ES-I3 (cell line): ENCODE measurements around the gene WNT10A.
"Not testable (repeated sequence)": the region's sequence is repeated elsewhere in the genome, so short reads cannot be mapped to it uniquely, and the experiment has no call there.

ENCODE experiments used
- H3K36me3 ChIP-seq: 2 replicates; pipeline ENCODE4 v1.6.1; 2013; ENCODE audit warnings: mild to moderate bottlenecking, low read length, control low read depth, moderate library complexity; ENCODE audit not compliant: insufficient read depth
- H3K4me1 ChIP-seq: 2 replicates; pipeline ENCODE4 v1.6.1; 2013; ENCODE audit warnings: mild to moderate bottlenecking, control low read depth, low read length; ENCODE audit not compliant: insufficient read depth
- H3K9ac ChIP-seq: 2 replicates; pipeline ENCODE4 v1.6.1; 2013; ENCODE audit warnings: low read depth, mild to moderate bottlenecking, low read length, moderate library complexity
- H3K9me3 ChIP-seq: 2 replicates; pipeline ENCODE4 v1.6.1; 2013; ENCODE audit warnings: mild to moderate bottlenecking, low read length, moderate library complexity; ENCODE audit not compliant: control insufficient read depth, insufficient read depth

Gene WNT10A

DNA sequence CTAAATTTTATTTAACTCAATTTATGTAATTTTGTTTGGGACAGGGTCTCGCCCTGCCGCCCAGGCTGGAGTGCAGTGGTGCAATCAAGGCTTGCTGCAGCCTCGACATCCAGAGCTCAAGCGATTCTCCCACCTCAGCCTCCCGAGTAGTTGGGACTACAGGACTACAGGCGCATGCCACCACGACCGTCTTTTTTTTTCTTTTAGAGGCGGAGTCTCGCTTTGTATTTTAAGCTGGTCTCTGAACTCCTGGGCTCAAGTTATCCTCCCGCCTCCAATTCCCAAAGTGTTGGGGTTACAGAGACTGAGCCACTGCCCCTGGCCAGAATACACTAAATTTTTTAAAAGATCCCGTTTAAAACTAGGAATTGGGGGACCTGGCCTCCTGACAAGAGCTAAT is 18.5 kb downstream of the WNT10A start:
- Histone ChIP-seq H3K36me3 (no peaks in the 10 kb centered on the region), H3K4me1 (peaks cover 20% of the 10 kb centered on the region), H3K9ac (no peak overlapping the region), H3K9me3 (no peaks in the 10 kb centered on the region)

DNA sequence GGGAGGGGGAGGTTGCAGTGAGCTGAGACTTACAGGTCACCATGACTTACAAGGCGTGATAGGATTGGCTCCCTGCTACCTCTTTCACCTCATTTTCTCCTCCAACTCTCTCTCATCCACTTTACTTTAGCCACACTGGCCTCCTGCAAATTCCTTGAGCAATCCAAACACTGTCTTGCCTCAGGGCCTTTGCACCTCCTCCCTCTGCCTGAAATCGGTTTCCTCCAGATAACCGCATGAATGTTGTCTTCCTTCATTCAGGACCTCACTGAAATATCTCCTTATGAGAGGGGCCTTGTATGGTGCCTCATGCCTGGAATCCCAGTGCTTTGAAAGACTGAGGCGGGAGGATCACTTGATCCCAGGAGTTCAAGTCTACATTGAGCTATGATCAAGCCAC is 21.8 kb downstream of the WNT10A start:
- no peaks in the 10 kb centered on the region for H3K36me3 ChIP-seq
- H3K9me3 ChIP-seq: no peaks in the 10 kb centered on the region
- H3K4me1 ChIP-seq: no peaks in the 10 kb centered on the region
- no peak overlapping the region for H3K9ac ChIP-seq

DNA sequence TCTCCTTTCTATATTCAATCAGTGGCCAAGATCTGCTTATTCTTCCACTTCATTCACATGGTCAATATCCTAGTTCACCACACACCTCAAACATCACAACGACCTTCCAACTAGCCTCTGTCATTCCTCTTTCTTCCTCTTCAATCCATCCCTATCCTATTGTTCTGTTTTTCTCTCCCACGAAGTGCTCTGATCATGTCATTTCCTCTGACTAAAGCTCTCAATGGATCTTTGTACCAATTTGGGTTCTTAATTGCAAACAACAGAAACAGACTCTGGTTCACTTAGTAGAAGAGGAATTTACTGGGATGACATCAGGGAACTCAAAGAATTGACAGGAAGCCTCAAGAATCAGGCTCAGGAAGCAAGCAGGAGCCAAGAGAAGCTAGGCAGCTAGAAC is 23.5 kb downstream of the WNT10A start:
- Histone ChIP-seq H3K36me3 (no peaks in the 10 kb centered on the region), H3K9me3 (no peaks in the 10 kb centered on the region), H3K9ac (no peak overlapping the region), H3K4me1 (no peaks in the 10 kb centered on the region)

DNA sequence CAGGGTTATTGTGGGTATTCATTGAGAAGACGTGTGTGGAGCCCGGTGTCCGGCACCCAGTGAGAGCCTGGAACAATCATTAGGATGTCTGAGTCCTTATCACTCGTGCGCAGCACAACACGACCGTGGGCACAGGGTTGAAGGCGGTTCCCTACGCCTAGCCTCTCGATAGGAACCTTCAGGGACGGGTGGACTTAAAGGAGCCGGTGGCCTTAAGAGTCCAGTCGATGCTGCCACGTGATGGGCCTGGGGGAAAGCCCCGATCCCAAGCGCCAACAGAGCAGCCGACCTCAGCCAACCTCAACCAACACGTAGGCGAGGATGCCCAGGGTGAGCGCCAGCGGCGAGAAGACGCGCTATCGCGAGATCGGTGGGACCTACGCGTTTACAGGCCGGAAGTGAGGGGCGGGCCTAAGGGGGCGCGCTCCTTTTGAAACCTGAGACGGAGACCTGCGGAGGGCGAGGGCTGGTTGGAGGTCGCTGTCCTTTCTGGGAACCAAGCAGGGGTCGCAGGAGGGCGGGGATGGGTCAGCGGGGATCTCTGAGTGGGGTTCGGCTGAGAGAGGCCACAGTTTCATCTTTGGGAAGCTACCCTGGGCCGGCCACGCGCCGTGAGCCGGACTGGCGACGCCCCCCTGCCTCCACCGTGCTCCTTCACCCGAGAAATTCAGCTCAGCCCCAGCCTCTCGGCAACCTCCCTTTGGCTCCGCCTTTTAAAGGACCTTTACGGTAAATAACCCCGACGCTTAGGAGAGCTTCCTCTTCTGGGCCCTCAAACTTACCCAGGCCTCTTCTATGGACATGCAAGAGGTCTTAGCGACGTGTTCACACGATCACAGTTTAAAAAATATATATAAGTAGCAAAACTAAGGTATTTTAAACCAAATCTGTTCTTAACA is 28.3 kb downstream of the WNT10A start:
- Histone ChIP-seq H3K9ac (peak overlapping the region; percentile 72), H3K36me3 (no peaks in the 10 kb centered on the region), H3K9me3 (no peaks in the 10 kb centered on the region), H3K4me1 (peaks cover 6% of the 10 kb centered on the region)

DNA sequence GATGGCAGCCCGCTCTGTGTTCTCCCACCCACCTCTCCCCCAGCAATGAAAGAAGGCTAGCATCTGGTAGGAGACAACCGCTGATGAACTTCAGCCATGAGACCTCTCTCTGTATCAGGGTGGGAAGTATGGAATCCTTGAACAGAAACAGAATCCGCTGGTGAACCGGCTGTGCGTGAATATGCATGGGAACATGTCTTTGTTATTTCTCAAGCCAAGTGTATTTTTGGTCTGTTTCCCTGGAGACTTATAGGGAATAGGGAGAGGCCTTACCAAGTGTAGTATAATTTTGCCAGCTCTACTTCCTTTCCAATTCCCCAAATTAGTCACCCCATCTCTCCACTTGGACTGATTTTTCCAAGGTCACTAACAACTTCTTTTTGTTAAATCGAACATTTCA is 30.1 kb downstream of the WNT10A start:
- H3K9ac ChIP-seq: no peak overlapping the region; the same call in 1 of the 2 replicates
- peaks cover 6% of the 10 kb centered on the region for H3K4me1 ChIP-seq

DNA sequence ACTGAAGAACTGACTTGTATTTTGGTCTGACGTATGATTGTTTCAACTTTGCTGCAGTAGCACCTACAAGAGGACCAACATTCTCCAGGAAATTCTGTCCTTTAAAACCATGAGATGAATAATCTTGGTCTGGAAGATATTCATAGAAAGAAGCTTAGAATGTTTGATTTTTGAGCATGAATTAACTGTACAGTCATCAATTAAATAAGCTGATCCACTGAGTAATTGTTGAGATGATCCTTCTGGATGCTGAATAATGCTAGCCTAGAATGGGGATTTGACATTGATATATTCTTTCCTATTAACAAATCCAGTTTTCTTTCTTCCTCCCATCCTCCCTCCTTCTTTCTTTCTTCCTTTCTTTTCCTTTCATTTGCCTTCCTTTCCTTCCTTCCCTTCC is 39.9 kb downstream of the WNT10A start:
- Histone ChIP-seq H3K9ac (no peak overlapping the region), H3K4me1 (no peaks in the 10 kb centered on the region), H3K9me3 (no peaks in the 10 kb centered on the region), H3K36me3 (no peaks in the 10 kb centered on the region; the same call in 1 of the 2 replicates)

More for the DNA sequence above, 30.1 kb downstream of the WNT10A start:
- Histone ChIP-seq H3K36me3 (no peaks in the 10 kb centered on the region), H3K9me3 (no peaks in the 10 kb centered on the region)

DNA sequence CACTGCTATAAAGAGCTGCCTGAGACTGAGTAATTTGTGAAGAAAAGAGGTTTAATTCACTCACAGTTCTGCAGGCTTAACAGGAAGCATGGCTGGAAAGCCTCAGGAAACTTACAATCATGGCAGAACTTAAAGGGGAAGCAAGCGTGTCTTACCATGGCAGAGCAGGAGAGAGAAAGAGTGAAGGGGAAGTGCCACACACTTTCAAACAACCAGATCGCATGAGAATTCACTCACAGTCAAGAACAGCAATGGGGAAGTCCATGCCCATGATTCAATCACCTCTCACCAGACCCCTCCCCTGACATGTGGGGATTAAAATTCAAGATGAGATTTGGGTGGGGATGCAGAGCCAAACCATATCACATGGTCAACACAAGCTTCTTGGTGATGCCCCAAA is 44.1 kb downstream of the WNT10A start:
- Histone ChIP-seq H3K4me1 (no peaks in the 10 kb centered on the region), H3K9ac (no peak overlapping the region), H3K36me3 (no peaks in the 10 kb centered on the region; the same call in 1 of the 2 replicates), H3K9me3 (no peaks in the 10 kb centered on the region)

DNA sequence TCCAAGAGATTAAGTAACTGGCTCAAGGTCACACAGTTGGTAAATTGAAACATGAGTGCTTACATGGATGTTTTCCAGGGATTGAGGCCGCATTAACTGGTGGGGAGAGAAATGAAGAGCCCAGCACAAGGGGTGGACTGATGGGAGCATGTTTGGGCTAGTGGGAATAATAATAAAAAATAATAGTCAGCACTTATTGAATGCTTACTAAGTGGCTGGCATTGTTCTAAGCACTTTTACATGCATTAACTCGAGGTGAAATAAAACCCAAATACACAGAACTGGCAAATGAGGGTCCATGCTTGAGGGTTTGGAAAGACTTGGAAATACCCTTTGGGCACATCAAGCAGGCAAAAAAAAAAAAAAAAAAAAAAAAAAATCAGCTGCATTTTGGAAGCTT is 44.8 kb downstream of the WNT10A start:
- H3K4me1 ChIP-seq: no peaks in the 10 kb centered on the region
- no peaks in the 10 kb centered on the region for H3K9me3 ChIP-seq

DNA sequence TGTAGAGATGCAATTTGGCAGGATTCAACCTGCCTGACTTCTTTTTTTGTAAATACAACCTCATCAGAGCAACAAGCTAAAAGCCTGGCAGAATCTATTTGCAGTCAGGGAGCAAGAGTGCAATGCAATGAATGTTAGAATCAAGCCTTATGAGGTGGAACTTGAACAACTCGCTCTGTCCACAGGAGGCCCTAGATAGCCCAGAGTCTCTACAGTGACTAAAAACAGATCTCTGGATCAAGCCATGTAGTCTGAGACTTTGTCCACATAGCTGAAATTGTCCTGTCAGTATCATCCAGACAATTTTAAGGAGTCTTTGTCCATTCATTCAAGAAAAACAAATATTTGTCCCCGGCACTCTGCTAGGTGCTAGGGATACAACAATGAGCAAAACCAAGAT is 46.8 kb downstream of the WNT10A start:
- Histone ChIP-seq H3K36me3 (no peaks in the 10 kb centered on the region; the same call in 1 of the 2 replicates), H3K9me3 (no peaks in the 10 kb centered on the region), H3K9ac (no peak overlapping the region), H3K4me1 (no peaks in the 10 kb centered on the region)

More for the DNA sequence above, 44.8 kb downstream of the WNT10A start:
- H3K9ac ChIP-seq: no peak overlapping the region
- H3K36me3 ChIP-seq: no peaks in the 10 kb centered on the region; the same call in 1 of the 2 replicates

DNA sequence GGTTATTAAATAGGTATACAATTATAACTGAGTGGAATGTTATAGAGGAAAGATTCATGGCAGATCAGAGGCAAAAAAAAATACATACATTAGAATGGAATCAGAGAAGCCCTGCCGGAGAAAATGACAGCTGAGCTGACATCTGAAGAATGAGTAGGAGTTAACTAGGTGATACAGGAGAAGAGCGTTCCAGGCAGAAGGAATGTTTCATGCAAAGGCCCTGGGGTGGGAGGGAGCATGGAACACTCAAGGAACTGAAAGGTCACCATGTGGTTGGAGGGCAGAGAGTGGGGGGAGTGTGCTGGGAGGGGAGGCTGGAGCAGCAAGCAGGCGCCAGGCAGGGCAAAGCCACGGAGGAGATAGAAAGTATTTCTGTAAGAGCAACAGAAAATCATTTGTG is 47.2 kb downstream of the WNT10A start:
- Histone ChIP-seq H3K9me3 (no peaks in the 10 kb centered on the region), H3K4me1 (no peaks in the 10 kb centered on the region), H3K9ac (no peak overlapping the region), H3K36me3 (no peaks in the 10 kb centered on the region; the same call in 1 of the 2 replicates)

DNA sequence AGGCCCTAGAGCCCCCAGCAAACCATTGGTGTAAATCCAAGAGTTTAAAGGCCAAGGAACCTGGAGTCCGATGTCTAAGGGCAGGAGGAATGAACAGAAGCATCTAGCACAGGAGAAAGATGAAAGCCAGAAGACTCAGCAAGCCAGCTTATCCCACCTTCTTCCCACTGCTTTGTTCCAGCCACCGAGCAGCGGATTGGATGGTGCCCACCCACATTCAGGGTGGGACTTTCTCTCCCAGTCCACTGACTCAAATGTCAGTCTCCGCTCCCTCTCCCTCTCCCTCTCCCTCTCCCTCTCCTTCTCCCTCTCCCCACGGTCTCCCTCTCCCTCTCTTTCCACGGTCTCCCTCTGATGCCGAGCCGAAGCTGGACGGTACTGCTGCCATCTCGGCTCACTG is 49.8 kb downstream of the WNT10A start:
- H3K9ac ChIP-seq, H3K9me3 ChIP-seq, H3K4me1 ChIP-seq, H3K36me3 ChIP-seq: not testable (repeated sequence)

DNA sequence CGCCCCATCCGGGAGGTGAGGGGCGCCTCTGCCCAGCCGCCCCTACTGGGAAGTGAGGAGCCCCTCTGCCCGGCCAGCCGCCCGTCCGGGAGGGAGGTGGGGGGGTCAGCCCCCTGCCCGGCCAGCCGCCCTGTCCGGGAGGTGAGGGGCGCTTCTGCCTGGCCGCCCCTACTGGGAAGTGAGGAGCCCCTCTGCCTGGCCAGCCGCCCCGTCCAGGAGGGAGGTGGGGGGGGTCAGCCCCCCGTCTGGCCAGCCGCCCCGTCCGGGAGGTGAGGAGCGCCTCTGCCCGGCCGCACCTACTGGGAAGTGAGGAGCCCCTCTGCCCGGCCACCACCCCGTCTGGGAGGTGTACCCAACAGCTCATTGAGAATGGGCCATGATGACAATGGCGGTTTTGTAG is 51.1 kb downstream of the WNT10A start:
- H3K36me3 ChIP-seq, H3K9ac ChIP-seq, H3K4me1 ChIP-seq, H3K9me3 ChIP-seq: not testable (repeated sequence)
